ENCODE results near the gene CNOT2. TPM values are rescaled to one million over a fixed set of nuclear protein-coding genes. Genes with fewer than 3 reads are reported as not detected.

CNOT2 gene
- total and polyA plus RNA-seq, 2 donors (not counting 3 experiments of a cell fraction or from before 2014, with no cell fraction given): 52.2 to 79.7 TPM

DNA sequence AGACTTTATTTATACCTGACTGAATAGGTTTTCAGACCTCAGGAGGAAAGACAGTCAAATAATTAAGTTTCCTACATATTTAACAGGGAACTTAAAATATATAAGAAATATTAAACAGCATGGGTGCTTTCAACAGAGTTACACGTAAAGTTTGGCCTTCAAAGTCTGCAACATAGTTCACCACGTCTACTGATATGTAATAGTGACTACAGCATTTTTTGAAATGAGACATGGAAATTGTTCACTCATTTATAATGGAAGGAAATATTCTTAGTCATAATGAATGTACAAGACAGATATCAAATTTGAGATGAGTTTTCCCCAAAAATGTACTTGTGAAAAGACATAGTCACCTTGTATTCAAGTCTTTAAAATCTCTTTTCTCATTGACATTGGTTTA, 66.1 kb downstream of the CNOT2 start:
- dilution Hi-C loops (cut with MboI; ENCODE audit: extremely low pct_ligation_motif_present, low sequenced_read_pairs): no loop called here
- intact Hi-C loops (cut with micrococcal nuclease): no loop called here
- DNase-seq (ENCODE audit: low read depth, low spot score) (no peak), FAIRE-seq (no peak)
- no peak overlapping the region for H3K4me2 ChIP-seq (ENCODE audit: insufficient read depth, low read length)
- BruUV-seq (replicated peaks): no TSS peak
- H3K9me3 ChIP-seq (replicated peaks; ENCODE audit: control insufficient read depth, insufficient read depth, low read length): no peaks in the 10 kb centered on the region
- peaks cover 63% of the 10 kb centered on the region for H3K79me2 ChIP-seq (ENCODE audit: control insufficient read depth, insufficient read depth, low read length)
- H4K20me1 ChIP-seq (replicated peaks; ENCODE audit: control insufficient read depth, extremely low read depth, insufficient read depth, low read length): peaks cover 7% of the 10 kb centered on the region
- H3K36me3 ChIP-seq (ENCODE audit: control insufficient read depth in 2 of 2, extremely low read depth in 1 of 2, insufficient read depth in 2 of 2, low read length in 2 of 2): no peaks in the 10 kb centered on the region
- no peak for TF ChIP-seq MAX (IDR thresholded peaks at IDR 0.05; ENCODE audit: insufficient read depth, insufficient read length)
- TF ChIP-seq GATA2 (IDR thresholded peaks at IDR 0.05; ENCODE audit: insufficient read depth, insufficient read length, low read depth, low read length): no peak
- no peak for TF ChIP-seq FOS (IDR thresholded peaks at IDR 0.05; ENCODE audit: borderline replicate concordance, insufficient read depth, low read length)
- TF ChIP-seq POLR2A (IDR thresholded peaks at IDR 0.05; ENCODE audit: low read depth, low read length): no peak
- no peak for TF ChIP-seq MYC (IDR thresholded peaks at IDR 0.05; ENCODE audit: low read depth, low read length)
- no peak for TF ChIP-seq CTCF (IDR thresholded peaks at IDR 0.05; ENCODE audit: extremely low read depth in 1 of 2, insufficient read depth in 1 of 2, low read depth in 1 of 2, low read length in 2 of 2)
- TF ChIP-seq EZH2 (IDR thresholded peaks at IDR 0.05; ENCODE audit: borderline replicate concordance, low read depth, low read length, severe bottlenecking): no peak
- no peak for TF ChIP-seq POLR2AphosphoS5 (IDR thresholded peaks at IDR 0.05; ENCODE audit: insufficient read depth, low read depth, low read length)
- no peak for TF ChIP-seq JUN (IDR thresholded peaks at IDR 0.05; ENCODE audit: borderline replicate concordance, insufficient read depth, insufficient read length, low read depth)
- no peak overlapping the region for H3K27ac ChIP-seq (ENCODE audit: insufficient read depth, low read depth, low read length)
- H3K4me3 ChIP-seq (replicated peaks in 1 of 3; ENCODE audit: insufficient read depth in 1 of 3, low read depth in 1 of 3, low read length in 3 of 3): no peak overlapping the region
- H3K4me1 ChIP-seq (ENCODE audit: control insufficient read depth, extremely low read depth, insufficient read depth, low read length): no peaks in the 10 kb centered on the region
- H3K9me1 ChIP-seq (replicated peaks; ENCODE audit: control insufficient read depth, extremely low read depth, insufficient read depth, low read length): no peaks in the 10 kb centered on the region
- H3K27me3 ChIP-seq (ENCODE audit: control insufficient read depth in 2 of 2, insufficient read depth in 2 of 2, low read length in 2 of 2): no peaks in the 10 kb centered on the region
- ChIA-PET POLR2A (no interaction called here), CTCF (interaction anchor here (1.2 kb wide), 1 partner anchor 12 kb away, joined by 3 read pairs; no protein-coding TSS in a partner anchor)
- H3K9ac ChIP-seq (replicated peaks; ENCODE audit: extremely low read depth, insufficient read depth, low read length): no peak overlapping the region
- no peak overlapping the region for H2AFZ ChIP-seq (ENCODE audit: low read depth, low read length)

Data from endothelial cell of umbilical vein (primary cell).